HCT116 (cell line): ENCODE data around the gene ACTN1. TPM values are rescaled to one million over a fixed set of nuclear protein-coding genes. Genes with fewer than 3 reads are reported as not detected.

Experiments used
- ATAC-seq: fragments of 200-7000 bp; cut with Tn5 transposase; 2 replicates; pipeline ENCODE4 v1.9.1; 2020; ENCODE audit warnings: mild to moderate bottlenecking, moderate library complexity
- BruUV-seq: library from RNA; stranded (reverse); fragments of 400-500 nt; replicated peaks from 2 replicates; lab custom pipeline; 2021; lab: Mats Ljungman, UMichigan
- CTCF ChIA-PET: fragments of 300-600 bp; sonication (Branson Sonifier 250); formaldehyde crosslinking; loops from one replicate; lab custom pipeline; 2021; ENCODE audit warnings: antibody characterized with exemption; lab: Charles Lee
- POLR2A ChIA-PET: fragments of 300-600, 350-600 bp; sonication (Branson Sonifier 250); formaldehyde crosslinking; loops from one replicate; lab custom pipeline; 2021; ENCODE audit warnings: antibody characterized with exemption; lab: Charles Lee
- RAD21 ChIA-PET, 2 experiments: fragments of 300-600 bp; sonication (Branson Sonifier 250); formaldehyde crosslinking; loops; one replicate each; lab custom pipeline; 2023; ENCODE audit warnings: low total read pairs in 2 of 2; ENCODE audit not compliant: uncharacterized antibody in 2 of 2, unreplicated experiment in 2 of 2, low non-redundant PET in 1 of 2; lab: Charles Lee
- DNase-seq: peaks from one replicate; pipeline ENCODE4 v3.0.0-alpha.2; 2010; ENCODE audit warnings: low read depth, low spot score
- H2AFZ ChIP-seq: fragments of 200-600 bp; shearing (Covaris generic), sonication (generic); 2 replicates; pipeline ENCODE4 v1.6.1; 2017; ENCODE audit warnings: low read depth, mixed run types, mixed read lengths, antibody characterized with exemption, low read length; ENCODE audit not compliant: poor library complexity, severe bottlenecking
- H3K27ac ChIP-seq: 2 replicates; pipeline ENCODE4 v1.5.1; 2012; ENCODE audit warnings: low read depth, low read length
- H3K27me3 ChIP-seq: fragments of 200-600 bp; sonication (generic); 2 replicates; pipeline ENCODE4 v1.6.1; 2016; ENCODE audit warnings: mixed run types, low read length, mixed read lengths; ENCODE audit not compliant: insufficient read depth
- H3K36me3 ChIP-seq, 2 experiments: fragments of 200-500 bp in 1 of 2; fragments of 200-600 bp in 1 of 2; sonication (Bioruptor generic) in 1 of 2; sonication (generic) in 1 of 2; 2 replicates each; pipeline versions ENCODE4 v1.5.1 to v1.6.1; 2014 to 2016; ENCODE audit warnings: low read length in 2 of 2, inconsistent platforms in 1 of 2, mixed read lengths in 1 of 2, mixed run types in 1 of 2; ENCODE audit not compliant: insufficient read depth in 2 of 2, control insufficient read depth in 1 of 2
- H3K4me1 ChIP-seq, 2 experiments: fragments of 200-600 bp in 1 of 2; sonication (generic) in 1 of 2; 2 replicates each; pipeline versions ENCODE4 v1.5.1 to v1.6.1; 2012 to 2017; ENCODE audit warnings: low read length in 2 of 2, inconsistent platforms in 1 of 2, mild to moderate bottlenecking in 1 of 2, mixed read lengths in 1 of 2, mixed run types in 1 of 2, moderate library complexity in 1 of 2; ENCODE audit not compliant: insufficient read depth in 2 of 2, control insufficient read depth in 1 of 2
- H3K4me2 ChIP-seq: fragments of 200-600 bp; sonication (generic); 2 replicates; pipeline ENCODE4 v1.6.1; 2017; ENCODE audit warnings: mixed run types, low read length, mixed read lengths
- H3K4me3 ChIP-seq, 2 experiments: fragments of 200-600 bp in 1 of 2; sonication (generic) in 1 of 2; replicated peaks in 1 of 2; 2 replicates each; pipeline ENCODE4 v1.5.1; 2011 to 2016; ENCODE audit warnings: low read length in 2 of 2, control low read depth in 1 of 2, low read depth in 1 of 2, mild to moderate bottlenecking in 1 of 2, mixed read lengths in 1 of 2, mixed run types in 1 of 2
- H3K79me2 ChIP-seq: fragments of 200-600 bp; sonication (generic); 2 replicates; pipeline ENCODE4 v1.6.1; 2017; ENCODE audit warnings: mild to moderate bottlenecking, mixed run types, low read length, moderate library complexity, mixed read lengths; ENCODE audit not compliant: insufficient read depth
- H3K9ac ChIP-seq: fragments of 200-600 bp; sonication (generic); 2 replicates; pipeline ENCODE4 v1.6.1; 2016; ENCODE audit warnings: low read length, mixed read lengths
- H3K9me2 ChIP-seq: fragments of 200-600 bp; sonication (generic), shearing (Covaris generic); 2 replicates; pipeline ENCODE4 v1.6.1; 2017; ENCODE audit warnings: mixed run types, mild to moderate bottlenecking, moderate library complexity; ENCODE audit not compliant: insufficient read depth
- H3K9me3 ChIP-seq, 2 experiments: fragments of 200-500 bp in 1 of 2; fragments of 200-600 bp in 1 of 2; sonication (Bioruptor generic) in 1 of 2; sonication (generic) in 1 of 2; 2 replicates each; pipeline ENCODE4 v1.6.1; 2014 to 2017; ENCODE audit warnings: low read length in 2 of 2, mixed read lengths in 2 of 2, inconsistent platforms in 1 of 2, low read depth in 1 of 2, mild to moderate bottlenecking in 1 of 2, mixed run types in 1 of 2, moderate library complexity in 1 of 2; ENCODE audit not compliant: control insufficient read depth in 1 of 2, insufficient read depth in 1 of 2
- H4K20me1 ChIP-seq: fragments of 200-600 bp; sonication (generic), shearing (Covaris generic); 2 replicates; pipeline ENCODE4 v1.6.1; 2017; ENCODE audit warnings: mixed run types, mild to moderate bottlenecking, moderate library complexity; ENCODE audit not compliant: insufficient read depth
- CBX3 ChIP-seq: IDR thresholded peaks from 2 replicates; pipeline ENCODE4 v1.6.1; 2012; ENCODE audit warnings: low read depth
- CEBPB ChIP-seq: IDR thresholded peaks from 2 replicates; pipeline ENCODE4 v1.6.1; 2012; ENCODE audit warnings: low read depth
- EGR1 ChIP-seq: IDR thresholded peaks from 2 replicates; pipeline ENCODE4 v1.6.1; 2012; ENCODE audit warnings: low read depth
- ELF1 ChIP-seq: IDR thresholded peaks from 2 replicates; pipeline ENCODE4 v1.6.1; 2012; ENCODE audit warnings: low read depth, borderline replicate concordance
- EZH2phosphoT487 ChIP-seq: fragments of 200-600 bp; IDR thresholded peaks from 2 replicates; pipeline ENCODE4 v1.6.1; 2018; ENCODE audit warnings: antibody characterized with exemption, borderline replicate concordance
- FOSL1 ChIP-seq: IDR thresholded peaks from 2 replicates; pipeline ENCODE4 v1.6.1; 2012; ENCODE audit warnings: low read depth
- JUND ChIP-seq: IDR thresholded peaks from 2 replicates; pipeline ENCODE4 v1.6.1; 2012
- POLR2A ChIP-seq: IDR thresholded peaks from 2 replicates; pipeline ENCODE4 v1.7.0; 2011; ENCODE audit warnings: borderline replicate concordance; ENCODE audit not compliant: insufficient read depth, insufficient read length; ENCODE audit errors: extremely low read depth
- POLR2AphosphoS5 ChIP-seq: IDR thresholded peaks from 2 replicates; pipeline ENCODE4 v1.6.1; 2011; ENCODE audit warnings: mild to moderate bottlenecking, low read depth, low read length, moderate library complexity
- RAD21 ChIP-seq: IDR thresholded peaks from 2 replicates; pipeline ENCODE4 v1.6.1; 2012; ENCODE audit warnings: low read depth, mild to moderate bottlenecking
- SIN3A ChIP-seq: IDR thresholded peaks from 2 replicates; pipeline ENCODE4 v1.6.1; 2012; ENCODE audit warnings: low read depth
- SP1 ChIP-seq: IDR thresholded peaks from 2 replicates; pipeline ENCODE4 v1.6.1; 2012; ENCODE audit warnings: low read depth
- SRF ChIP-seq: IDR thresholded peaks from 2 replicates; pipeline ENCODE4 v1.6.1; 2012; ENCODE audit warnings: low read depth
- TCF7L2 ChIP-seq: IDR thresholded peaks from 2 replicates; pipeline ENCODE4 v1.7.0; 2011; ENCODE audit warnings: borderline replicate concordance, inconsistent platforms; ENCODE audit not compliant: insufficient read depth, insufficient read length; ENCODE audit errors: extremely low read depth
- YY1 ChIP-seq: IDR thresholded peaks from 2 replicates; pipeline ENCODE4 v1.6.1; 2011; ENCODE audit warnings: low read length, low read depth, moderate library complexity, mild to moderate bottlenecking; ENCODE audit not compliant: insufficient replicate concordance; ENCODE audit errors: extremely low read depth
- ZNF274 ChIP-seq: fragments of 200-500 bp; sonication (Bioruptor generic); IDR thresholded peaks from 2 replicates; pipeline ENCODE4 v1.6.1; 2014; ENCODE audit warnings: mild to moderate bottlenecking, low read depth, low read length, inconsistent platforms
- intact Hi-C: fragments of 100-400 bp; cut with micrococcal nuclease; formaldehyde crosslinking; loops from 2 replicates; pipeline ENCODE4 v1.10.0; 2022
- total RNA-seq: library from RNA; stranded (reverse); gene quantifications from one replicate; pipeline ENCODE4 v1.2.1, GENCODE V29; 2021; ENCODE audit not compliant: unreplicated experiment
- TF ChIP-seq, protein P1 (sequence below): IDR thresholded peaks from 2 replicates; pipeline ENCODE4 v1.6.1; 2011; ENCODE audit warnings: mild to moderate bottlenecking, low read length, moderate library complexity; ENCODE audit not compliant: insufficient replicate concordance; ENCODE audit errors: extremely low read depth
- TF ChIP-seq, protein P2 (sequence below): IDR thresholded peaks from 2 replicates; pipeline ENCODE4 v1.6.1; 2012; ENCODE audit warnings: low read depth
- TF ChIP-seq, protein P3 (sequence below): IDR thresholded peaks from 2 replicates; pipeline ENCODE4 v1.6.1; 2012

Gene ACTN1
- total RNA-seq, 1 experiment from 2014 or later, result 123 TPM

DNA sequence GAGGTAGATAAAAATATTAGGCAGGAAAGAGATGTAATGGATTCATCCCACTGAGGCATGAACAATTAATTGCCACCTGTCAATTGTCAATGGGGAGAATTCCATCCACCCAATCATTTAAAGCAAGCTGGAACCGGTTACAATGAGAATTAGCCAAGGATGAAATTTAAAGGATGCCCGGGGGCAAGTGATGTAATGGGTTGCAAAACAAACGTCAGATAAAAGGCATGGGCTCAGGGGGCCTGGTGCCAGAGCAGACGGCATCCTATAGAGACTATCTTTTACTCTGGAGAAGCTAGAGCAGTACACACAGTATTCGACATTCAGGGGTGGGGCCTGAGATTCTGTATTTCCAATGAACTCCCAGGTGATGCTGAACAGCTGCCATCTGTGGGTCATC lies 105.7 kb downstream of the ACTN1 start (continued):
- TF ChIP-seq SP1 (no peak), JUND (no peak), SIN3A (no peak)
- TF ChIP-seq, protein P1, sequence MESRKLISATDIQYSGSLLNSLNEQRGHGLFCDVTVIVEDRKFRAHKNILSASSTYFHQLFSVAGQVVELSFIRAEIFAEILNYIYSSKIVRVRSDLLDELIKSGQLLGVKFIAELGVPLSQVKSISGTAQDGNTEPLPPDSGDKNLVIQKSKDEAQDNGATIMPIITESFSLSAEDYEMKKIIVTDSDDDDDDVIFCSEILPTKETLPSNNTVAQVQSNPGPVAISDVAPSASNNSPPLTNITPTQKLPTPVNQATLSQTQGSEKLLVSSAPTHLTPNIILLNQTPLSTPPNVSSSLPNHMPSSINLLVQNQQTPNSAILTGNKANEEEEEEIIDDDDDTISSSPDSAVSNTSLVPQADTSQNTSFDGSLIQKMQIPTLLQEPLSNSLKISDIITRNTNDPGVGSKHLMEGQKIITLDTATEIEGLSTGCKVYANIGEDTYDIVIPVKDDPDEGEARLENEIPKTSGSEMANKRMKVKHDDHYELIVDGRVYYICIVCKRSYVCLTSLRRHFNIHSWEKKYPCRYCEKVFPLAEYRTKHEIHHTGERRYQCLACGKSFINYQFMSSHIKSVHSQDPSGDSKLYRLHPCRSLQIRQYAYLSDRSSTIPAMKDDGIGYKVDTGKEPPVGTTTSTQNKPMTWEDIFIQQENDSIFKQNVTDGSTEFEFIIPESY, result no peak

GRCh38 chr14:68871392-68871791 lies 107.7 kb downstream of the ACTN1 start:
- no peak overlapping the region for H3K27ac ChIP-seq
- TF ChIP-seq SRF, result no peak
- no peak for TF ChIP-seq ZNF274
- TF ChIP-seq EGR1, result no peak
- TF ChIP-seq, protein P2, sequence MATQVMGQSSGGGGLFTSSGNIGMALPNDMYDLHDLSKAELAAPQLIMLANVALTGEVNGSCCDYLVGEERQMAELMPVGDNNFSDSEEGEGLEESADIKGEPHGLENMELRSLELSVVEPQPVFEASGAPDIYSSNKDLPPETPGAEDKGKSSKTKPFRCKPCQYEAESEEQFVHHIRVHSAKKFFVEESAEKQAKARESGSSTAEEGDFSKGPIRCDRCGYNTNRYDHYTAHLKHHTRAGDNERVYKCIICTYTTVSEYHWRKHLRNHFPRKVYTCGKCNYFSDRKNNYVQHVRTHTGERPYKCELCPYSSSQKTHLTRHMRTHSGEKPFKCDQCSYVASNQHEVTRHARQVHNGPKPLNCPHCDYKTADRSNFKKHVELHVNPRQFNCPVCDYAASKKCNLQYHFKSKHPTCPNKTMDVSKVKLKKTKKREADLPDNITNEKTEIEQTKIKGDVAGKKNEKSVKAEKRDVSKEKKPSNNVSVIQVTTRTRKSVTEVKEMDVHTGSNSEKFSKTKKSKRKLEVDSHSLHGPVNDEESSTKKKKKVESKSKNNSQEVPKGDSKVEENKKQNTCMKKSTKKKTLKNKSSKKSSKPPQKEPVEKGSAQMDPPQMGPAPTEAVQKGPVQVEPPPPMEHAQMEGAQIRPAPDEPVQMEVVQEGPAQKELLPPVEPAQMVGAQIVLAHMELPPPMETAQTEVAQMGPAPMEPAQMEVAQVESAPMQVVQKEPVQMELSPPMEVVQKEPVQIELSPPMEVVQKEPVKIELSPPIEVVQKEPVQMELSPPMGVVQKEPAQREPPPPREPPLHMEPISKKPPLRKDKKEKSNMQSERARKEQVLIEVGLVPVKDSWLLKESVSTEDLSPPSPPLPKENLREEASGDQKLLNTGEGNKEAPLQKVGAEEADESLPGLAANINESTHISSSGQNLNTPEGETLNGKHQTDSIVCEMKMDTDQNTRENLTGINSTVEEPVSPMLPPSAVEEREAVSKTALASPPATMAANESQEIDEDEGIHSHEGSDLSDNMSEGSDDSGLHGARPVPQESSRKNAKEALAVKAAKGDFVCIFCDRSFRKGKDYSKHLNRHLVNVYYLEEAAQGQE, result no peak
- no peak for TF ChIP-seq FOSL1
- no peak for TF ChIP-seq ELF1
- TF ChIP-seq YY1, result no peak
- TF ChIP-seq JUND, result no peak
- TF ChIP-seq TCF7L2, result no peak
- TF ChIP-seq CBX3, result no peak
- no peak for TF ChIP-seq POLR2A
- no peak for TF ChIP-seq CEBPB
- TF ChIP-seq EZH2phosphoT487, result no peak
- TF ChIP-seq, protein P3, sequence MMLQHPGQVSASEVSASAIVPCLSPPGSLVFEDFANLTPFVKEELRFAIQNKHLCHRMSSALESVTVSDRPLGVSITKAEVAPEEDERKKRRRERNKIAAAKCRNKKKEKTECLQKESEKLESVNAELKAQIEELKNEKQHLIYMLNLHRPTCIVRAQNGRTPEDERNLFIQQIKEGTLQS, result no peak
- no peak for TF ChIP-seq POLR2AphosphoS5
- TF ChIP-seq, protein P1, result no peak
- TF ChIP-seq RAD21, result no peak
- TF ChIP-seq SIN3A, result no peak

More at GRCh38 chr14:68871392-68871791, 107.7 kb downstream of the ACTN1 start:
- Histone ChIP-seq H4K20me1 (no peaks in the 10 kb centered on the region), H3K9me2 (no peaks in the 10 kb centered on the region), H3K79me2 (peaks cover 8% of the 10 kb centered on the region), H3K36me3 (peaks cover 6 to 22% of the 10 kb centered on the region in 2 experiments; a peak in 1 of 4 replicates), H2AFZ (no peak overlapping the region), H3K4me1 (peaks cover 0 to 10% of the 10 kb centered on the region in 2 experiments; a peak in 2 of 4 replicates), H3K9me3 (no peaks in the 10 kb centered on the region), H3K9ac (no peak overlapping the region), H3K27me3 (no peaks in the 10 kb centered on the region), H3K4me3 (no peak overlapping the region), H3K4me2 (no peak overlapping the region)
- ChIA-PET POLR2A (no interaction called here), RAD21 (no interaction called here), CTCF (no interaction called here)
- DNase-seq, result no peak
- intact Hi-C loops, result no loop called here
- ATAC-seq, result no peak
- BruUV-seq, result no TSS peak
